Tibial nerve (tissue), 4 donors: ENCODE measurements around the gene ARMC9.

Experiments
- CTCF ChIP-seq, 5 experiments: fragments of 200-600 bp in 3 of 5; fragments of 450-650 bp in 2 of 5; sonication (generic) in 3 of 5; IDR thresholded peaks; one replicate each; pipeline ENCODE4 v1.5.1; 2016 to 2019; ENCODE audit warnings: antibody characterized with exemption in 5 of 5, mild to moderate bottlenecking in 3 of 5, moderate library complexity in 2 of 5
- EP300 ChIP-seq, 2 donors: sonication (generic); formaldehyde crosslinking; IDR thresholded peaks; one replicate each; pipeline ENCODE4 v1.6.1; 2017; ENCODE audit warnings: antibody characterized with exemption in 2 of 2, mild to moderate bottlenecking in 1 of 2
- POLR2A ChIP-seq, 2 donors: fragments of 450-650 bp; IDR thresholded peaks; one replicate each; pipeline ENCODE4 v1.6.1; 2017; ENCODE audit warnings: antibody characterized with exemption in 2 of 2, mild to moderate bottlenecking in 2 of 2, moderate library complexity in 2 of 2

DNA sequence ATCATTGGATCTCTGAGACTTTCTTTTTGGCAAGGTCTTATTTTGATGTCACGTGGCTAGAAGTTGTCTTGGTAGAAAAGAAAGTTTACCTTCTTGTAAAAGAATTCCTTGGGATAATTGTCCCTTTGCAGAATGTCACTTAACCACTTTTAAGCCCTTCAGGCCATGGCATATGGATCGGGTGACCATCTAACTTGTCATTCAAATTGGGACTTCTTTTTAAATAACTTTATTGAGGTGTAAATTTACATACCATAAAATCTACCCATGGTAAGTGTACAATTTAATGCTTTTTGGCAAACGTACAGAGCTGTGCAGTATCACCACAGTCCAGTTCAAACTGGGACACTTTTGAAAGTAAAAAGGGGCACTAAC, 24.6 kb downstream of the ARMC9 start:
- no peak for TF ChIP-seq CTCF (IDR thresholded peaks at IDR 0.05)
- TF ChIP-seq POLR2A (IDR thresholded peaks at IDR 0.05), result no peak
- TF ChIP-seq EP300 (IDR thresholded peaks at IDR 0.05), result no peak
